SK-N-SH (cell line): ENCODE measurements around the gene JAG2. TPM values are rescaled to one million over a fixed set of nuclear protein-coding genes. Genes with fewer than 3 reads are reported as not detected.

ENCODE experiments used
- CTCF ChIA-PET: fragments of 300-600, 350-600 bp; formaldehyde crosslinking; extraction: SDS; loops from one replicate; lab custom pipeline; 2021; lab: Yijun Ruan, JAX
- POLR2A ChIA-PET: fragments of 350-600 bp; sonication (Branson Sonifier 250); formaldehyde crosslinking; extraction: SDS; loops from one replicate; lab custom pipeline; 2020; ENCODE audit warnings: antibody characterized with exemption, inconsistent platforms; lab: Yijun Ruan, JAX
- DNase-seq: peaks from one replicate; pipeline ENCODE4 v3.0.0; 2012
- H2AFZ ChIP-seq: fragments of 200-600 bp; sonication (generic); 2 replicates; pipeline ENCODE4 v1.8.1; 2016; ENCODE audit warnings: antibody characterized with exemption, mild to moderate bottlenecking, low read depth
- H3F3A ChIP-seq: fragments of 200-600 bp; sonication (generic); replicated peaks from 2 replicates; pipeline ENCODE3; 2016; ENCODE audit warnings: antibody characterized with exemption, mild to moderate bottlenecking; ENCODE audit not compliant: insufficient read depth
- H3K27ac ChIP-seq, 2 experiments: fragments of 200-500 bp in 1 of 2; fragments of 200-600 bp in 1 of 2; sonication (Bioruptor generic) in 1 of 2; sonication (generic), shearing (Covaris generic) in 1 of 2; 2 replicates each; pipeline versions ENCODE4 v1.5.1 to v1.6.1; 2014 to 2016; ENCODE audit warnings: low read depth in 2 of 2, inconsistent platforms in 1 of 2, low read length in 1 of 2, mild to moderate bottlenecking in 1 of 2, mixed read lengths in 1 of 2
- H3K27me3 ChIP-seq: fragments of 200-600 bp; sonication (generic), shearing (Covaris generic); 2 replicates; pipeline ENCODE4 v1.6.1; 2016; ENCODE audit warnings: mixed run types; ENCODE audit not compliant: insufficient read depth
- H3K36me3 ChIP-seq, 2 experiments: fragments of 200-500 bp in 1 of 2; fragments of 200-600 bp in 1 of 2; sonication (Bioruptor generic) in 1 of 2; sonication (generic) in 1 of 2; replicated peaks in 1 of 2; 2 replicates each; pipeline versions ENCODE3 to v1.5.1; 2014 to 2016; ENCODE audit warnings: low read length in 1 of 2, mild to moderate bottlenecking in 1 of 2; ENCODE audit not compliant: insufficient read depth in 2 of 2, control insufficient read depth in 1 of 2
- H3K4me1 ChIP-seq, 2 experiments: fragments of 200-500 bp in 1 of 2; fragments of 200-600 bp in 1 of 2; sonication (Bioruptor generic) in 1 of 2; sonication (generic), shearing (Covaris generic) in 1 of 2; 2 replicates each; pipeline versions ENCODE4 v1.5.1 to v1.6.1; 2014 to 2016; ENCODE audit warnings: low read depth in 1 of 2, low read length in 1 of 2, mixed run types in 1 of 2; ENCODE audit not compliant: insufficient read depth in 2 of 2, control insufficient read depth in 1 of 2
- H3K4me2 ChIP-seq: fragments of 200-600 bp; sonication (generic), shearing (Covaris generic); 2 replicates; pipeline ENCODE4 v1.6.1; 2017; ENCODE audit warnings: mixed run types
- H3K4me3 ChIP-seq, 2 experiments: fragments of 200-500 bp in 1 of 2; fragments of 200-600 bp in 1 of 2; sonication (Bioruptor generic) in 1 of 2; sonication (generic), shearing (Covaris generic) in 1 of 2; 2 replicates each; pipeline versions ENCODE4 v1.5.1 to v1.8.1; 2014 to 2016; ENCODE audit warnings: low read depth in 2 of 2, inconsistent platforms in 1 of 2, low read length in 1 of 2, mild to moderate bottlenecking in 1 of 2, mixed read lengths in 1 of 2, moderate library complexity in 1 of 2
- H3K79me2 ChIP-seq: fragments of 200-600 bp; sonication (generic); 2 replicates; pipeline ENCODE4 v1.8.1; 2017; ENCODE audit warnings: mild to moderate bottlenecking; ENCODE audit not compliant: insufficient read depth
- H3K9ac ChIP-seq: fragments of 200-600 bp; sonication (generic); 2 replicates; pipeline ENCODE4 v1.6.1; 2017; ENCODE audit warnings: mixed run types
- H3K9me2 ChIP-seq: fragments of 200-600 bp; sonication (generic); 2 replicates; pipeline ENCODE4 v1.6.1; 2017; ENCODE audit warnings: mixed run types
- H3K9me3 ChIP-seq: fragments of 200-600 bp; sonication (generic); 2 replicates; pipeline ENCODE4 v1.6.1; 2017; ENCODE audit warnings: mixed run types, mild to moderate bottlenecking, moderate library complexity
- H4K20me1 ChIP-seq: fragments of 200-600 bp; sonication (generic); 2 replicates; pipeline ENCODE4 v1.6.1; 2017; ENCODE audit warnings: mild to moderate bottlenecking, mixed run types; ENCODE audit not compliant: insufficient read depth
- FOSL2 ChIP-seq: IDR thresholded peaks from 2 replicates; pipeline ENCODE4 v1.4.0; 2012; ENCODE audit warnings: low read depth, mild to moderate bottlenecking, moderate library complexity, borderline replicate concordance
- FOXJ3 ChIP-seq: sonication (generic); formaldehyde crosslinking; IDR thresholded peaks from 2 replicates; pipeline ENCODE4 v1.5.1; 2020; ENCODE audit warnings: mild to moderate bottlenecking, missing genetic modification reagents
- FOXM1 ChIP-seq: IDR thresholded peaks from 2 replicates; pipeline ENCODE4 v1.4.0; 2012; ENCODE audit warnings: low read depth, mild to moderate bottlenecking
- IRF3 ChIP-seq: fragments of 150-350 bp; IDR thresholded peaks from 2 replicates; pipeline ENCODE4 v1.6.1; 2016; ENCODE audit warnings: mild to moderate bottlenecking, low read depth, low read length
- JUND ChIP-seq: IDR thresholded peaks from 2 replicates; pipeline ENCODE4 v1.4.0; 2012
- MAX ChIP-seq: IDR thresholded peaks from 2 replicates; pipeline ENCODE4 v1.4.0; 2012; ENCODE audit warnings: low read depth
- MXI1 ChIP-seq: IDR thresholded peaks from 2 replicates; pipeline ENCODE4 v1.6.1; 2012; ENCODE audit warnings: mild to moderate bottlenecking, low read depth, low read length, improper control_type of control experiment
- NFIC ChIP-seq: IDR thresholded peaks from 2 replicates; pipeline ENCODE4 v1.4.0; 2012; ENCODE audit warnings: borderline replicate concordance
- NRF1 ChIP-seq: IDR thresholded peaks from 2 replicates; pipeline ENCODE4 v1.6.1; 2012; ENCODE audit warnings: low read depth, mild to moderate bottlenecking, low read length
- RAD21 ChIP-seq: IDR thresholded peaks from 2 replicates; pipeline ENCODE4 v1.6.1; 2012; ENCODE audit warnings: mild to moderate bottlenecking, low read length
- RCOR1 ChIP-seq: fragments of 150-350 bp; IDR thresholded peaks from 2 replicates; pipeline ENCODE4 v1.6.1; 2017; ENCODE audit warnings: antibody characterized with exemption, low read length
- RXRA ChIP-seq: IDR thresholded peaks from 2 replicates; pipeline ENCODE4 v1.4.0; 2012; ENCODE audit warnings: low read depth, mild to moderate bottlenecking, borderline replicate concordance
- TCF12 ChIP-seq: IDR thresholded peaks from 2 replicates; pipeline ENCODE4 v1.4.0; 2012
- TEAD4 ChIP-seq: IDR thresholded peaks from 2 replicates; pipeline ENCODE4 v1.4.0; 2012; ENCODE audit warnings: mild to moderate bottlenecking, borderline replicate concordance; ENCODE audit not compliant: insufficient read depth
- USF2 ChIP-seq: fragments of 150-350 bp; IDR thresholded peaks from 2 replicates; pipeline ENCODE4 v1.6.1; 2017; ENCODE audit warnings: antibody characterized with exemption, low read length, low read depth, borderline replicate concordance
- WGBS: methylation state at CpG from one replicate; pipeline ENCODE4 v1.1.6; 2017; ENCODE audit warnings: low lambda C conversion rate; 5-methylcytosine and 5-hydroxymethylcytosine counted together
- polyA plus RNA-seq, 3 experiments: library from polyadenylated mRNA; depleted of rRNA; stranded (reverse); fragments of >200 nt; gene quantifications; 2 replicates each; pipeline ENCODE4 v1.2.3, GENCODE V29; 2012

The JAG2 gene
- polyA plus RNA-seq, 1 of the 3 experiments (the other 2 are of a cell fraction), result 1.7 TPM

GRCh38 chr14:105206873-105207272, 38.3 kb upstream of the JAG2 start (continued):
- TF ChIP-seq TEAD4 (no peak), TCF12 (no peak), MAX (no peak), FOXJ3 (CRISPR knock-in tag) (no peak), MXI1 (no peak), IRF3 (no peak), USF2 (no peak), FOXM1 (no peak), NRF1 (no peak), RAD21 (no peak), JUND (no peak), FOSL2 (no peak), NFIC (no peak), RCOR1 (no peak), RXRA (no peak)

- H3K9me2 ChIP-seq, result no peaks in the 10 kb centered on the region
- H3K27me3 ChIP-seq, result no peaks in the 10 kb centered on the region
- H3K4me2 ChIP-seq, result no peak overlapping the region
- H4K20me1 ChIP-seq, result no peaks in the 10 kb centered on the region
- H3K27ac ChIP-seq, result peak overlapping the region in 1 of 2 experiments; percentile 66; a peak in 2 of 4 replicates
- CTCF ChIA-PET, result interaction anchor here (1.0 to 2.4 kb wide), 5 partner anchors 69 to 164 kb away, joined by 3 to 10 read pairs (median 4); no protein-coding TSS in a partner anchor
- H3K9ac ChIP-seq, result no peak overlapping the region
- H3K4me1 ChIP-seq, result peaks cover 0 to 89% of the 10 kb centered on the region in 2 experiments; a peak in 1 of 4 replicates
- H3K9me3 ChIP-seq, result no peaks in the 10 kb centered on the region
- no peak for TF ChIP-seq IRF3
- TF ChIP-seq, all 33 proteins: peak for 0
- 65% methylated on average over 4 of the region's 12 CpGs for WGBS
- H3K79me2 ChIP-seq, result no peaks in the 10 kb centered on the region
- POLR2A ChIA-PET, result interaction anchor here (0.6 to 1.2 kb wide), 2 partner anchors 88 to 184 kb away, joined by 3 read pairs; no protein-coding TSS in a partner anchor
- H3F3A ChIP-seq, result no peaks in the 10 kb centered on the region
- H3K4me3 ChIP-seq, result no peak overlapping the region
- H2AFZ ChIP-seq, result no peak overlapping the region
- peaks cover 0 to 10% of the 10 kb centered on the region in 2 experiments for H3K36me3 ChIP-seq
- no peak for DNase-seq
Observed at GRCh38 chr14:105205673-105206208, 37.2 kb upstream of the JAG2 start.
